Cardiac muscle cell (in vitro differentiated cells and primary cell): ENCODE data around the gene PLIN5. TPM values are rescaled to one million over a fixed set of nuclear protein-coding genes. Genes with fewer than 3 reads are reported as not detected.
A peak's percentile ranks its signal among the peaks of the same experiment; 100 is the strongest.

Experiments used
- DNase-seq, 2 donors: peaks; one replicate each; pipeline versions ENCODE4 v3.0.0 to v3.0.0-alpha.2; 2010 to 2017; ENCODE audit warnings: low read depth in 1 of 2, low spot score in 1 of 2
- H3K27ac ChIP-seq: fragments of 200-600 bp; sonication (generic); 2 replicates; pipeline ENCODE4 v1.5.1; 2016
- H3K27me3 ChIP-seq: fragments of 200-600 bp; sonication (generic); 2 replicates; pipeline ENCODE4 v1.6.0; 2016; ENCODE audit warnings: control low read depth
- H3K36me3 ChIP-seq: fragments of 200-600 bp; sonication (generic); 2 replicates; pipeline ENCODE4 v1.5.1; 2016; ENCODE audit warnings: control low read depth
- H3K4me1 ChIP-seq: fragments of 200-600 bp; sonication (generic); 2 replicates; pipeline ENCODE4 v1.8.1; 2017; ENCODE audit warnings: low read depth, mild to moderate bottlenecking, mixed run types
- H3K4me3 ChIP-seq: fragments of 200-600 bp; sonication (generic); 2 replicates; pipeline ENCODE4 v1.5.1; 2016; ENCODE audit warnings: mild to moderate bottlenecking
- H3K9me3 ChIP-seq: fragments of 200-600 bp; sonication (generic); 2 replicates; pipeline ENCODE4 v1.5.1; 2017; ENCODE audit warnings: low read depth, mild to moderate bottlenecking, control low read depth
- CTCF ChIP-seq: IDR thresholded peaks from 2 replicates; pipeline ENCODE4 v1.5.1; 2012; ENCODE audit warnings: low read depth, mild to moderate bottlenecking, low read length
- polyA plus RNA-seq: library from polyadenylated mRNA; unstranded; fragments of >200 nt; fragmentation: Nextera tagmentation; extraction: Ambion mirVana; gene quantifications from 2 replicates; pipeline ENCODE4 v1.2.1, GENCODE V29; 2016
- total RNA-seq: library from RNA; depleted of rRNA; stranded (reverse); fragments of >200 nt; gene quantifications from 2 replicates; pipeline ENCODE4 v1.2.3, GENCODE V29; 2016

PLIN5 gene
- total and polyA plus RNA-seq, 2 experiments from 2014 or later, result 8.7 to 10.1 TPM

GRCh38 chr19:4473011-4473762 lies 61.8 kb downstream of the PLIN5 start:
- no peaks in the 10 kb centered on the region for H3K9me3 ChIP-seq
- H3K4me3 ChIP-seq, result peak overlapping the region; percentile 91
- peaks cover 4% of the 10 kb centered on the region for H3K4me1 ChIP-seq
- TF ChIP-seq CTCF, result no peak
- peak overlapping the region; percentile 79 for H3K27ac ChIP-seq
- peaks cover 9% of the 10 kb centered on the region for H3K36me3 ChIP-seq
- H3K27me3 ChIP-seq, result no peaks in the 10 kb centered on the region
- DNase-seq, result no peak

Other genes starting within 250 kb of the PLIN5 start
- 0.92 and 2.5 TPM in 2 replicates for gene TMIGD2, start 232.8 kb downstream of the PLIN5 start, total RNA-seq
- gene TMIGD2, start 232.8 kb downstream of the PLIN5 start, polyA plus RNA-seq, result 0.84 and 2.9 TPM in 2 replicates
- 16.3 and 24.7 TPM in 2 replicates for gene FSD1, start 230.6 kb downstream of the PLIN5 start, total RNA-seq
- gene FSD1, start 230.6 kb downstream of the PLIN5 start, polyA plus RNA-seq, result 18.5 and 23.2 TPM in 2 replicates
- 12.3 and 18.0 TPM in 2 replicates for gene STAP2, start 196.4 kb downstream of the PLIN5 start, total RNA-seq
- gene STAP2, start 196.4 kb downstream of the PLIN5 start, polyA plus RNA-seq, result 18.7 and 20.3 TPM in 2 replicates
- 14.4 and 19.8 TPM in 2 replicates for gene MPND, start 191.7 kb downstream of the PLIN5 start, total RNA-seq
- gene MPND, start 191.7 kb downstream of the PLIN5 start, polyA plus RNA-seq, result 19.2 and 24.3 TPM in 2 replicates
- gene SH3GL1, start 134.7 kb downstream of the PLIN5 start, total RNA-seq, result 87.2 and 97.9 TPM in 2 replicates
- 92.6 and 92.8 TPM in 2 replicates for gene SH3GL1, start 134.7 kb downstream of the PLIN5 start, polyA plus RNA-seq
- 15.3 and 20.0 TPM in 2 replicates for gene CHAF1A, start 132.6 kb downstream of the PLIN5 start, total RNA-seq
- 19.7 and 38.9 TPM in 2 replicates for gene CHAF1A, start 132.6 kb downstream of the PLIN5 start, polyA plus RNA-seq
- gene UBXN6, start 77.4 kb downstream of the PLIN5 start, total RNA-seq, result 147 and 192 TPM in 2 replicates
- gene UBXN6, start 77.4 kb downstream of the PLIN5 start, polyA plus RNA-seq, result 33.7 and 46.2 TPM in 2 replicates
- 186 and 246 TPM in 2 replicates for gene HDGFL2, start 62.9 kb downstream of the PLIN5 start, total RNA-seq
- 123 and 140 TPM in 2 replicates for gene HDGFL2, start 62.9 kb downstream of the PLIN5 start, polyA plus RNA-seq
- 0.07 and 0.42 TPM in 2 replicates for gene PLIN4, start 16.7 kb downstream of the PLIN5 start, total RNA-seq
- gene PLIN4, start 16.7 kb downstream of the PLIN5 start, polyA plus RNA-seq, result 0.54 and 0.81 TPM in 2 replicates
- 0.49 and 0.66 TPM in 2 replicates for gene LRG1, start 4.8 kb upstream of the PLIN5 start, total RNA-seq
- 0.54 and 0.68 TPM in 2 replicates for gene LRG1, start 4.8 kb upstream of the PLIN5 start, polyA plus RNA-seq
- gene SEMA6B, start 24.5 kb upstream of the PLIN5 start, total RNA-seq, result 74.8 and 130 TPM in 2 replicates
- 10.5 and 23.0 TPM in 2 replicates for gene SEMA6B, start 24.5 kb upstream of the PLIN5 start, polyA plus RNA-seq
- gene TNFAIP8L1, start 104.3 kb upstream of the PLIN5 start, total RNA-seq, result 2.2 and 18.1 TPM in 2 replicates
- gene TNFAIP8L1, start 104.3 kb upstream of the PLIN5 start, polyA plus RNA-seq, result 5.1 and 18.7 TPM in 2 replicates
- gene MYDGF, start 135.1 kb upstream of the PLIN5 start, total RNA-seq, result 47.9 and 107 TPM in 2 replicates
- 122 and 206 TPM in 2 replicates for gene MYDGF, start 135.1 kb upstream of the PLIN5 start, polyA plus RNA-seq
- gene DPP9, start 188.6 kb upstream of the PLIN5 start, total RNA-seq, result 47.5 and 50.4 TPM in 2 replicates
- 19.8 and 25.4 TPM in 2 replicates for gene DPP9, start 188.6 kb upstream of the PLIN5 start, polyA plus RNA-seq